Measurements from ENCODE around the gene CCDC7.

DNA sequence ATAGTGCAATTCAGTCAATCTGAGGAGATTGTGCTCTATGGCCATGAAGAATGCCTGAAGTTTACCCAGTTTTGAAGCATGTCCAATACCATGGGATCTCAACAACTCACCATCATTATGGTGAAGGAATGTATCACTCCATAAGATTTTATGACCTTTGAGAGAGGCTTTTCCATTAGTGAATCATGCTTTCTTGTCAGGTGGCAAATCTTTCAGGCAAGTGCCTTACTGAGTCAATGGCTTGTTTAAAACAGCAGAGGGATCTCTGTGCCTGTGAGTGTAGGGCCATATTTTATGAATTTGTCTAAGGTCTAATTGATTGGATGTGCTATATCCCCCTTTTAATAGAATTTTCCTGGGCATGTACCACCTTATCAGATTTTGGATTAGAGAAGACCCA is 131.5 kb downstream of the CCDC7 start:
- TF ChIP-seq, protein P1, sequence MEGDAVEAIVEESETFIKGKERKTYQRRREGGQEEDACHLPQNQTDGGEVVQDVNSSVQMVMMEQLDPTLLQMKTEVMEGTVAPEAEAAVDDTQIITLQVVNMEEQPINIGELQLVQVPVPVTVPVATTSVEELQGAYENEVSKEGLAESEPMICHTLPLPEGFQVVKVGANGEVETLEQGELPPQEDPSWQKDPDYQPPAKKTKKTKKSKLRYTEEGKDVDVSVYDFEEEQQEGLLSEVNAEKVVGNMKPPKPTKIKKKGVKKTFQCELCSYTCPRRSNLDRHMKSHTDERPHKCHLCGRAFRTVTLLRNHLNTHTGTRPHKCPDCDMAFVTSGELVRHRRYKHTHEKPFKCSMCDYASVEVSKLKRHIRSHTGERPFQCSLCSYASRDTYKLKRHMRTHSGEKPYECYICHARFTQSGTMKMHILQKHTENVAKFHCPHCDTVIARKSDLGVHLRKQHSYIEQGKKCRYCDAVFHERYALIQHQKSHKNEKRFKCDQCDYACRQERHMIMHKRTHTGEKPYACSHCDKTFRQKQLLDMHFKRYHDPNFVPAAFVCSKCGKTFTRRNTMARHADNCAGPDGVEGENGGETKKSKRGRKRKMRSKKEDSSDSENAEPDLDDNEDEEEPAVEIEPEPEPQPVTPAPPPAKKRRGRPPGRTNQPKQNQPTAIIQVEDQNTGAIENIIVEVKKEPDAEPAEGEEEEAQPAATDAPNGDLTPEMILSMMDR (IDR thresholded peaks at IDR 0.05): no peak
- no peak for TF ChIP-seq POLR2A (IDR thresholded peaks at IDR 0.05)

Measured in Peyer's patch (tissue), 4 donors.